ENCODE results near the gene AGR2. TPM values are rescaled to one million over a fixed set of nuclear protein-coding genes. Genes with fewer than 3 reads are reported as not detected.
"Not testable (repeated sequence)": the region's sequence is repeated elsewhere in the genome, so short reads cannot be mapped to it uniquely, and the experiment has no call there.

The AGR2 gene
- total RNA-seq, 1 experiment from 2014 or later: not detected

- DNase-seq (ENCODE audit: low read depth): no peak
Measured at GRCh38 chr7:16774294-16774693, 30.5 kb downstream of the AGR2 start.

GRCh38 chr7:16773884-16774283 lies 30.9 kb downstream of the AGR2 start:
- no peak for DNase-seq (ENCODE audit: low read depth)

GRCh38 chr7:16773326-16773725 lies 31.5 kb downstream of the AGR2 start:
- no peak for DNase-seq (ENCODE audit: low read depth)

- DNase-seq (ENCODE audit: low read depth): no peak
Measured at GRCh38 chr7:16770657-16771329, 34.0 kb downstream of the AGR2 start.

GRCh38 chr7:16769994-16770393 lies 34.8 kb downstream of the AGR2 start:
- not testable (repeated sequence) for DNase-seq (ENCODE audit: low read depth)

- no peak for DNase-seq (ENCODE audit: low read depth)
Measured at GRCh38 chr7:16765436-16765859, 39.4 kb downstream of the AGR2 start.

GRCh38 chr7:16764942-16765341 lies 39.9 kb downstream of the AGR2 start:
- DNase-seq (ENCODE audit: low read depth): no peak

- DNase-seq (ENCODE audit: low read depth): no peak
Measured at GRCh38 chr7:16762177-16762576, 42.6 kb downstream of the AGR2 start.

- DNase-seq (ENCODE audit: low read depth): no peak
Measured at GRCh38 chr7:16759840-16760239, 45.0 kb downstream of the AGR2 start.

- no peak for DNase-seq (ENCODE audit: low read depth)
Measured at GRCh38 chr7:16758631-16759611, 45.9 kb downstream of the AGR2 start.

- no peak for DNase-seq (ENCODE audit: low read depth)
Measured at GRCh38 chr7:16758036-16758435, 46.8 kb downstream of the AGR2 start.

GRCh38 chr7:16755397-16755796 lies 49.4 kb downstream of the AGR2 start:
- no peak for DNase-seq (ENCODE audit: low read depth)

- no peak for DNase-seq (ENCODE audit: low read depth)
Measured at GRCh38 chr7:16754856-16755317, 49.9 kb downstream of the AGR2 start.

GRCh38 chr7:16753932-16754855 lies 50.6 kb downstream of the AGR2 start:
- DNase-seq (ENCODE audit: low read depth): peak; percentile 23

GRCh38 chr7:16753102-16753931 lies 51.5 kb downstream of the AGR2 start, which contains the start of gene TSPAN13:
TSPAN13 (plus strand) TSS chr7:16753755; CDS start chr7:16753968, 213 bp downstream.
- no peak for DNase-seq (ENCODE audit: low read depth)

GRCh38 chr7:16747102-16747501 lies 57.7 kb downstream of the AGR2 start:
- peak; percentile 26 for DNase-seq (ENCODE audit: low read depth)

GRCh38 chr7:16745645-16746044 lies 59.2 kb downstream of the AGR2 start:
- DNase-seq (ENCODE audit: low read depth): no peak

- no peak for DNase-seq (ENCODE audit: low read depth)
Measured at GRCh38 chr7:16744518-16745250, 60.1 kb downstream of the AGR2 start.

GRCh38 chr7:16743236-16743635 lies 61.6 kb downstream of the AGR2 start:
- peak; percentile 59 for DNase-seq (ENCODE audit: low read depth)

GRCh38 chr7:16742547-16742946 lies 62.3 kb downstream of the AGR2 start:
- DNase-seq (ENCODE audit: low read depth): no peak
